IPS DF 6.9 (cell line): ENCODE results near the gene CNTNAP2.

Experiments
- DNase-seq: peaks from one replicate; pipeline ENCODE4 v3.0.0-alpha.2; 2013; ENCODE audit warnings: low read depth, low spot score
- H3K27ac ChIP-seq: one replicate; pipeline ENCODE4 v1.5.1; 2013; ENCODE audit warnings: low read length, control low read depth
- H3K27me3 ChIP-seq: 2 replicates; pipeline ENCODE4 v1.6.1; 2013; ENCODE audit warnings: mild to moderate bottlenecking, low read length; ENCODE audit not compliant: control insufficient read depth, insufficient read depth
- H3K36me3 ChIP-seq: 2 replicates; pipeline ENCODE4 v1.6.1; 2013; ENCODE audit warnings: low read length; ENCODE audit not compliant: control insufficient read depth, insufficient read depth
- H3K4me1 ChIP-seq: 2 replicates; pipeline ENCODE4 v1.6.1; 2013; ENCODE audit warnings: low read length; ENCODE audit not compliant: control insufficient read depth, insufficient read depth
- H3K4me3 ChIP-seq: 2 replicates; pipeline ENCODE4 v1.5.1; 2013; ENCODE audit warnings: mild to moderate bottlenecking, low read length
- H3K9me3 ChIP-seq: 2 replicates; pipeline ENCODE4 v1.6.1; 2013; ENCODE audit warnings: low read length, inconsistent platforms; ENCODE audit not compliant: control insufficient read depth, insufficient read depth
- WGBS: extraction: QIAGEN DNeasy Blood & Tissue Kit; methylation state at CpG from one replicate; pipeline ENCODE4 v1.1.7; 2013; ENCODE audit warnings: mixed read lengths, missing lambda C conversion rate; ENCODE audit not compliant: insufficient read length, insufficient coverage; 5-methylcytosine and 5-hydroxymethylcytosine counted together

Gene CNTNAP2

DNA sequence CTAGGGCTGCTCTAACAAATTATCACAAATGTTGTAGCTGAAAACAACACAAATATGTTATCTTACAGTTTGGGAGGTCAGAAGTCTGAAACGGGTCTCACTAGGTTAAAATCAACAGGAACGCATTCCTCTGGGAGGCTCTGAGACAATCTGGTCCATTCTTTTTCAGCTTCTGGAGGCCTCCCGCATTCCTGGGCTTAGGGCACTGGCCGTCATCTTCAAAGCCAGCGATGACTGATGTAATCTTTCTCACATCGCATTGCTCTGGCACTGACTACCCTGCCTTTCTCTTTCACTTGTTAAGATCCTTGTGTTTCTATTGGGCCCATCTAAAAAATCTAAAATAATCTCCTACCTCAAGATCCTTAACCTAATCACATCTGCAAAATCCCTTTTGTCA, 1402.5 kb downstream of the CNTNAP2 start:
- Histone ChIP-seq H3K36me3 (no peaks in the 10 kb centered on the region), H3K4me1 (no peaks in the 10 kb centered on the region), H3K27ac (no peak overlapping the region), H3K4me3 (no peak overlapping the region), H3K27me3 (no peaks in the 10 kb centered on the region), H3K9me3 (no peaks in the 10 kb centered on the region)
- WGBS: no CpG with 5 or more reads among the region's 6 CpGs
- DNase-seq: no peak

DNA sequence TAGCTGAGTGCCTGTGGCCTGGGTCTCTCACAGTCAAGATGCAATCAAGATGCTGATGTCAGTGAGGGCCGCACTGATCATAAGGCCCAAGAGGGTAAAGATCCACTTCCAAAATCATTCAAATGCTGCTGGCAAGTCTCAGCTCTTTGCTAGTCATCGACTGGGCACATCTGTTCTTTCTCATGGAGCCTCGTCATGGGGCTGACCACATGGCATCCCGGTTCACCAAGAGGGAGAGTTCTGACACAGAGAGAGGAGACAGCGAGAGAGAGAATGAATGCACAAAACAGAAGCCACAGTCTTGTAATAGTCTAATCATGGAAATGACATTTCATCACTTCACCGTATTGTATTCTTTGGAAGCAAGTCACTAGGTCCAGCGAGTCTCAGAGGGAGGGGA, 1406.5 kb downstream of the CNTNAP2 start:
- no peak overlapping the region for H3K27ac ChIP-seq
- no peak overlapping the region for H3K4me3 ChIP-seq
- H3K9me3 ChIP-seq: no peaks in the 10 kb centered on the region
- no peaks in the 10 kb centered on the region for H3K27me3 ChIP-seq
- no peak for DNase-seq
- no peaks in the 10 kb centered on the region for H3K36me3 ChIP-seq
- H3K4me1 ChIP-seq: no peaks in the 10 kb centered on the region
- no CpG with 5 or more reads among the region's 7 CpGs for WGBS

GRCh38 chr7:147524726-147525250, 1408.2 kb downstream of the CNTNAP2 start:
- H3K4me1 ChIP-seq: no peaks in the 10 kb centered on the region
- no peak for DNase-seq
- no CpG with 5 or more reads among the region's 3 CpGs for WGBS
- H3K27ac ChIP-seq: no peak overlapping the region
- H3K36me3 ChIP-seq: no peaks in the 10 kb centered on the region
- H3K27me3 ChIP-seq: no peaks in the 10 kb centered on the region
- H3K4me3 ChIP-seq: no peak overlapping the region
- no peaks in the 10 kb centered on the region for H3K9me3 ChIP-seq

DNA sequence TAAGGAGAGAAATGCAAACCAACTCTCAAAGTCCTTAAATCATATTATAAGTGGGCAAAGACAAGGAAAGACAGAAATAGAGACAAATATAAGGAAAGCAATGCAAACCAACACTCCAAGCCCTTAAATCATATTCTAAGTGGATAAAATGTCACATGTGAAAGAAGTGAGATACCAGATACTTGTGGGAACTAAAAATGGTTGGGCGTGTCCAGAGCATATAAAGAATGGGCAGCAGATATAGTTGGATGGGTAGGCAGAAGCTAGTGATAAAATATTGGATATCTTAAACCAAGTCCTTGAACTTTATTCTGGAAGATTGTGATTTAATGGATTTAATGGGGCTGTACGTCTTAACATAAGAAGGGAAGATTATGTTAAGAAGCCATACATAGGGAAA, 1408.7 kb downstream of the CNTNAP2 start:
- no peaks in the 10 kb centered on the region for H3K4me1 ChIP-seq
- H3K4me3 ChIP-seq: no peak overlapping the region
- no peaks in the 10 kb centered on the region for H3K36me3 ChIP-seq
- H3K27ac ChIP-seq: no peak overlapping the region
- no peak for DNase-seq
- H3K9me3 ChIP-seq: no peaks in the 10 kb centered on the region
- no peaks in the 10 kb centered on the region for H3K27me3 ChIP-seq
- WGBS: no CpG with 5 or more reads among the region's 2 CpGs

GRCh38 chr7:147535701-147536111, 1419.1 kb downstream of the CNTNAP2 start:
- DNase-seq: no peak
- no peak overlapping the region for H3K4me3 ChIP-seq
- no peak overlapping the region for H3K27ac ChIP-seq
- no peaks in the 10 kb centered on the region for H3K36me3 ChIP-seq
- H3K4me1 ChIP-seq: no peaks in the 10 kb centered on the region
- H3K9me3 ChIP-seq: no peaks in the 10 kb centered on the region
- WGBS: no CpG with 5 or more reads among the region's 6 CpGs
- H3K27me3 ChIP-seq: no peaks in the 10 kb centered on the region

DNA sequence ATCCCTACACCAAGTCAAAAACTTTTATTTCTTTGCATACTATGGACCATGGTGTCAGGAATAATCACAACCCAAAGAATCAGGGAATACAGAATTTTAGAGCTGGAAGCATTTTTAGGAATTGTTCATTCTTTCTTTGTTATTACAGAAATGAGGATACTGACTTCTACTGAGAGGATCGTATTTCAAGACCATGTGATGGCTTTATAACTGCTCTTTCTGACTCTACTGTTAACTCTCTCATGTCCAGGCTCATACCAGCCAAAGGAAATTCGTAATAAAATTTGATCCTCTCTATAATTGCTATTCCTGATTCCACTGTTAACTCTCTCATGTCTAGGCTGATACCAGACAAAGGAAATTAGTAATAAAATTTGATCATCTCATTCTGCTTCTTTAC, 1423.1 kb downstream of the CNTNAP2 start:
- Histone ChIP-seq H3K9me3 (no peaks in the 10 kb centered on the region), H3K27ac (no peak overlapping the region), H3K4me1 (no peaks in the 10 kb centered on the region), H3K36me3 (no peaks in the 10 kb centered on the region), H3K27me3 (no peaks in the 10 kb centered on the region), H3K4me3 (no peak overlapping the region)
- WGBS: no CpG with 5 or more reads among the region's 2 CpGs
- DNase-seq: no peak

GRCh38 chr7:147540743-147541142, 1424.1 kb downstream of the CNTNAP2 start:
- H3K4me3 ChIP-seq: no peak overlapping the region
- H3K27ac ChIP-seq: no peak overlapping the region
- H3K36me3 ChIP-seq: no peaks in the 10 kb centered on the region
- no CpG with 5 or more reads among the region's 6 CpGs for WGBS
- no peaks in the 10 kb centered on the region for H3K4me1 ChIP-seq
- no peaks in the 10 kb centered on the region for H3K9me3 ChIP-seq
- no peaks in the 10 kb centered on the region for H3K27me3 ChIP-seq
- no peak for DNase-seq

DNA sequence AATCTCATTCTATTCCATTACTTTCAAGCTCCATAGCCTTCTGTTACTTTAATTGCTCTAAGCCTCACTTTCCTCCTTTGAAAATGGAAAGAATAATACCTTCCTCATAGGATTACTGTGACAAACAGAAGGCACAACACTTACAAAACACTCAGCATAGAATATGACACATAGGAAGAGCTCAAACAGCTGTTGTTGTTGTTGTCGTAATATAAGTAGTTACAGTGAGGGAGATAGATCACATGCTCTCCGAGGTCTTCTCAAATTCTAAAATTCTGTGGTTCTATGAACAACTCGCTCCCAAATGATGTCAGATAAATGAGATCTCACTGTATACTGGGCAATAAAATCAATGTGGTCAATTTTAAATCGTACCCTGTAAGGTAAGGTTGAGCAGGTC, 1424.7 kb downstream of the CNTNAP2 start:
- H3K27ac ChIP-seq: no peak overlapping the region
- H3K27me3 ChIP-seq: no peaks in the 10 kb centered on the region
- no CpG with 5 or more reads among the region's 4 CpGs for WGBS
- H3K9me3 ChIP-seq: no peaks in the 10 kb centered on the region
- H3K36me3 ChIP-seq: no peaks in the 10 kb centered on the region
- H3K4me3 ChIP-seq: no peak overlapping the region
- H3K4me1 ChIP-seq: no peaks in the 10 kb centered on the region
- DNase-seq: no peak

GRCh38 chr7:147547252-147547897, 1430.8 kb downstream of the CNTNAP2 start:
- DNase-seq: peak; percentile 25
- WGBS: no CpG with 5 or more reads among the region's 6 CpGs
- Histone ChIP-seq H3K4me3 (no peak overlapping the region), H3K36me3 (no peaks in the 10 kb centered on the region), H3K27ac (no peak overlapping the region), H3K4me1 (no peaks in the 10 kb centered on the region), H3K27me3 (no peaks in the 10 kb centered on the region), H3K9me3 (no peaks in the 10 kb centered on the region)

GRCh38 chr7:147556317-147556716, 1439.7 kb downstream of the CNTNAP2 start:
- no peak overlapping the region for H3K4me3 ChIP-seq
- H3K27ac ChIP-seq: no peak overlapping the region
- H3K27me3 ChIP-seq: no peaks in the 10 kb centered on the region
- DNase-seq: no peak
- H3K4me1 ChIP-seq: no peaks in the 10 kb centered on the region
- no peaks in the 10 kb centered on the region for H3K36me3 ChIP-seq
- H3K9me3 ChIP-seq: no peaks in the 10 kb centered on the region

- DNase-seq: no peak
- no CpG with 5 or more reads among the region's 1 CpG for WGBS
- H3K27ac ChIP-seq: no peak overlapping the region
- no peaks in the 10 kb centered on the region for H3K9me3 ChIP-seq
- H3K27me3 ChIP-seq: no peaks in the 10 kb centered on the region
- H3K4me3 ChIP-seq: no peak overlapping the region
- no peaks in the 10 kb centered on the region for H3K36me3 ChIP-seq
- no peaks in the 10 kb centered on the region for H3K4me1 ChIP-seq
These were observed 1447.1 kb downstream of the CNTNAP2 start for GRCh38 chr7:147563669-147564068.
